Measurements from ENCODE around the gene SLC4A4. TPM values are rescaled to one million over a fixed set of nuclear protein-coding genes. Genes with fewer than 3 reads are reported as not detected.

SLC4A4 gene
- total and polyA plus RNA-seq, 5 donors from 2014 or later: not detected

- H3K27ac Mint-ChIP-seq: no peak overlapping the region
- Histone ChIP-seq H3K27ac (ENCODE audit: insufficient read depth, low read length, poor library complexity, severe bottlenecking) (no peak overlapping the region), H3K36me3 (ENCODE audit: control insufficient read depth, insufficient read depth, low read length) (no peaks in the 10 kb centered on the region), H3K4me3 (ENCODE audit: low read depth, low read length) (no peak overlapping the region), H3K4me1 (ENCODE audit: control insufficient read depth, insufficient read depth, low read length, poor library complexity, severe bottlenecking) (no peaks in the 10 kb centered on the region), H3K27me3 (ENCODE audit: control insufficient read depth, insufficient read depth, low read length) (no peaks in the 10 kb centered on the region), H3K9me3 (ENCODE audit: control insufficient read depth in 2 of 2, low read length in 2 of 2) (no peaks in the 10 kb centered on the region)
- no peaks in the 10 kb centered on the region for H3K4me1 Mint-ChIP-seq
- no peaks in the 10 kb centered on the region for H3K9me3 Mint-ChIP-seq
- H3K36me3 Mint-ChIP-seq: no peaks in the 10 kb centered on the region
- no peaks in the 10 kb centered on the region for H3K27me3 Mint-ChIP-seq
- H3K4me3 Mint-ChIP-seq: no peak overlapping the region
- DNase-seq (no peak), ATAC-seq (ENCODE audit: low read depth in 2 of 2) (no peak)
These were observed 42.0 kb downstream of the SLC4A4 start for GRCh38 chr4:71380788-71381187.

DNA sequence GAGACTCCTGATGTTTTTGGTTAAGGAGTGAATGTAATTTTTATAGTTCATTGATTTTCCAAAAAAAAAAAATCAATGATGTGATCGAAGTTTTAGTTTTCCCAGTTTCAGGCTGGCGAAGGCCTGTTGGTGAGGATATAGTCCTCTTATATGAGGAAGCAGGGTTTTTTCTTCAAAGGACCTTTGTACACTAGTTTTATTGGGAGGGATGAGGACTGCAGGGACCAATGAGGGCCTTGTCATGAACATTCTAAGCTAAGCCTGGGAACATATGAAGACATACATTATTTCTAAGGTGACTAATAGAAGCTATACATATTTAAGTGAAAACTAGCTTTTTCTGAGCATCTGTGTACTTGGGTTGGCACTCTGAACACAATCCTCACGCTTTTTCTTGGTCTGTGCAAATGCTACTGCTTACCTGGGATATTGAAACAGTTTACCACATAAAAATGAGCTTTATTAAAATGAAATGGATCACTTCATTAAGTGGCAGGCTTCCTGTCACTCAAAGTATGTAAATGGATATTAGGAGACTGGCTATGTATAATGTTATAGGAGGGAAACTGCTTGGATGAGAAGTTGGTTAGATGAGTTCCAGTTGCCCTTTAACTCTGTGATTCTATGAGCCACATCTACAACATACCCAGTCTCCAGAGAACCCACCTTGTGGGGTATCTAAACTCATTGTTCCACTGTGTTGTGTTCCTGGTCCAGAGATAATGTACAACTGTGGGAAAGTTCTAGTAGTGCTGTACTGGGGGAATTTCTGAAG, 43.5 kb downstream of the SLC4A4 start:
- H3K9me3 Mint-ChIP-seq: no peaks in the 10 kb centered on the region
- no peaks in the 10 kb centered on the region for H3K27me3 Mint-ChIP-seq
- H3K36me3 ChIP-seq (ENCODE audit: control insufficient read depth, insufficient read depth, low read length): no peaks in the 10 kb centered on the region
- no peak for DNase-seq
- H3K4me1 Mint-ChIP-seq: no peaks in the 10 kb centered on the region
- no peaks in the 10 kb centered on the region for H3K27me3 ChIP-seq (ENCODE audit: control insufficient read depth, insufficient read depth, low read length)
- no peak overlapping the region for H3K4me3 Mint-ChIP-seq
- no peaks in the 10 kb centered on the region for H3K4me1 ChIP-seq (ENCODE audit: control insufficient read depth, insufficient read depth, low read length, poor library complexity, severe bottlenecking)
- no peaks in the 10 kb centered on the region for H3K9me3 ChIP-seq (ENCODE audit: control insufficient read depth in 2 of 2, low read length in 2 of 2)
- H3K36me3 Mint-ChIP-seq: no peaks in the 10 kb centered on the region
- no peak overlapping the region for H3K27ac Mint-ChIP-seq
- no peak overlapping the region for H3K4me3 ChIP-seq (ENCODE audit: low read depth, low read length)
- ATAC-seq (ENCODE audit: low read depth in 2 of 2): no peak
- H3K27ac ChIP-seq (ENCODE audit: insufficient read depth, low read length, poor library complexity, severe bottlenecking): no peak overlapping the region

DNA sequence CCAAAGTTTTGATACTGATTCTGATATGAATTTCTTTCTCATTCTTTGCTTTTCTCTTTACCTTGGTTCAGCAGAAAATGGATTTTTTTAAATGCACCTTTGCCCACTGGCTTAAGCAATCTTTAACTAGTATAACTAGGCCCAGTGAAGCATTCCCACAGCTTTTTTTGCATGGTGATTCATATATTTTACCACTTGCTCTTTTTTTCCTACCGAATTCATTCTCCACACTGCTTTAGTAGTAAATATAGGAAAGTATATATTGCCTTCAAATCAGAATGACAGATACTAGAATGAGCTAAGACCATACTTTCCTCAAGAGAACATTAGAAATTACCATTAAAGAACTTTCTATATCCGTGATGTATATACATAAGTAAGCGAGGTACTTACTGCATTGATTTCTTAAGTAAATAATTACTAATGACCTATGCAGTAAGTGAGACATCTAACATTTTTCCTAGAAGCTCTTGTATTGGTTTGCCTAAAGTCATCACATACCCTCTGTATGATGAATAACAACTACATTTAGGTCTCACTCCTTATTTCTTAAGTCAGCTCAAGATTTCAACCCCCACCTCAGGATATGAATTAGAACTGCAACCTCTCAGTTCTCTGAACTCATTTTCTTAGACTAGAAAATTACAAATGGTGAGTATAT, 44.2 kb downstream of the SLC4A4 start:
- Mint-ChIP-seq H3K36me3 (no peaks in the 10 kb centered on the region), H3K27ac (no peak overlapping the region), H3K4me1 (no peaks in the 10 kb centered on the region), H3K9me3 (no peaks in the 10 kb centered on the region), H3K4me3 (no peak overlapping the region), H3K27me3 (no peaks in the 10 kb centered on the region)
- ATAC-seq (ENCODE audit: low read depth in 2 of 2) (no peak), DNase-seq (no peak)
- H3K4me1 ChIP-seq (ENCODE audit: control insufficient read depth, insufficient read depth, low read length, poor library complexity, severe bottlenecking): no peaks in the 10 kb centered on the region
- H3K27me3 ChIP-seq (ENCODE audit: control insufficient read depth, insufficient read depth, low read length): no peaks in the 10 kb centered on the region
- H3K4me3 ChIP-seq (ENCODE audit: low read depth, low read length): no peak overlapping the region
- no peak overlapping the region for H3K27ac ChIP-seq (ENCODE audit: insufficient read depth, low read length, poor library complexity, severe bottlenecking)
- H3K36me3 ChIP-seq (ENCODE audit: control insufficient read depth, insufficient read depth, low read length): no peaks in the 10 kb centered on the region
- no peaks in the 10 kb centered on the region for H3K9me3 ChIP-seq (ENCODE audit: control insufficient read depth in 2 of 2, low read length in 2 of 2)

GRCh38 chr4:71383984-71384383, 45.2 kb downstream of the SLC4A4 start:
- Histone ChIP-seq H3K4me3 (ENCODE audit: low read depth, low read length) (no peak overlapping the region), H3K27me3 (ENCODE audit: control insufficient read depth, insufficient read depth, low read length) (no peaks in the 10 kb centered on the region), H3K9me3 (ENCODE audit: control insufficient read depth in 2 of 2, low read length in 2 of 2) (no peaks in the 10 kb centered on the region), H3K36me3 (ENCODE audit: control insufficient read depth, insufficient read depth, low read length) (no peaks in the 10 kb centered on the region), H3K4me1 (ENCODE audit: control insufficient read depth, insufficient read depth, low read length, poor library complexity, severe bottlenecking) (no peaks in the 10 kb centered on the region), H3K27ac (ENCODE audit: insufficient read depth, low read length, poor library complexity, severe bottlenecking) (no peak overlapping the region)
- ATAC-seq (ENCODE audit: low read depth in 2 of 2) (no peak), DNase-seq (no peak)
- Mint-ChIP-seq H3K36me3 (no peaks in the 10 kb centered on the region), H3K4me1 (no peaks in the 10 kb centered on the region), H3K4me3 (no peak overlapping the region), H3K27ac (no peak overlapping the region), H3K9me3 (no peaks in the 10 kb centered on the region), H3K27me3 (no peaks in the 10 kb centered on the region)

- H3K4me3 Mint-ChIP-seq: no peak overlapping the region
- DNase-seq: no peak
- no peaks in the 10 kb centered on the region for H3K36me3 ChIP-seq (ENCODE audit: control insufficient read depth, insufficient read depth, low read length)
- no peaks in the 10 kb centered on the region for H3K4me1 ChIP-seq (ENCODE audit: control insufficient read depth, insufficient read depth, low read length, poor library complexity, severe bottlenecking)
- no peaks in the 10 kb centered on the region for H3K36me3 Mint-ChIP-seq
- no peaks in the 10 kb centered on the region for H3K9me3 ChIP-seq (ENCODE audit: control insufficient read depth in 2 of 2, low read length in 2 of 2)
- no peaks in the 10 kb centered on the region for H3K4me1 Mint-ChIP-seq
- no peaks in the 10 kb centered on the region for H3K27me3 ChIP-seq (ENCODE audit: control insufficient read depth, insufficient read depth, low read length)
- no peak overlapping the region for H3K4me3 ChIP-seq (ENCODE audit: low read depth, low read length)
- no peaks in the 10 kb centered on the region for H3K27me3 Mint-ChIP-seq
- no peak overlapping the region for H3K27ac Mint-ChIP-seq
- H3K9me3 Mint-ChIP-seq: peaks cover 0 to 2% (median 0%) of the 10 kb centered on the region in 7 donors
- no peak for ATAC-seq (ENCODE audit: low read depth in 2 of 2)
- no peak overlapping the region for H3K27ac ChIP-seq (ENCODE audit: insufficient read depth, low read length, poor library complexity, severe bottlenecking)
These were observed 50.5 kb downstream of the SLC4A4 start for GRCh38 chr4:71389149-71389827.

GRCh38 chr4:71392109-71392508, 53.3 kb downstream of the SLC4A4 start:
- Mint-ChIP-seq H3K27ac (no peak overlapping the region), H3K4me1 (no peaks in the 10 kb centered on the region), H3K4me3 (no peak overlapping the region), H3K9me3 (peaks cover 0 to 3% (median 0%) of the 10 kb centered on the region in 7 donors), H3K27me3 (no peaks in the 10 kb centered on the region), H3K36me3 (no peaks in the 10 kb centered on the region)
- Histone ChIP-seq H3K9me3 (ENCODE audit: control insufficient read depth in 2 of 2, low read length in 2 of 2) (no peaks in the 10 kb centered on the region), H3K36me3 (ENCODE audit: control insufficient read depth, insufficient read depth, low read length) (no peaks in the 10 kb centered on the region), H3K4me3 (ENCODE audit: low read depth, low read length) (no peak overlapping the region), H3K4me1 (ENCODE audit: control insufficient read depth, insufficient read depth, low read length, poor library complexity, severe bottlenecking) (no peaks in the 10 kb centered on the region), H3K27me3 (ENCODE audit: control insufficient read depth, insufficient read depth, low read length) (no peaks in the 10 kb centered on the region), H3K27ac (ENCODE audit: insufficient read depth, low read length, poor library complexity, severe bottlenecking) (no peak overlapping the region)
- no peak for ATAC-seq (ENCODE audit: low read depth in 2 of 2)
- no peak for DNase-seq

- Mint-ChIP-seq H3K36me3 (no peaks in the 10 kb centered on the region), H3K27ac (no peak overlapping the region), H3K4me1 (no peaks in the 10 kb centered on the region), H3K9me3 (peaks cover 0 to 2% (median 0%) of the 10 kb centered on the region in 7 donors), H3K4me3 (no peak overlapping the region), H3K27me3 (no peaks in the 10 kb centered on the region)
- DNase-seq (no peak), ATAC-seq (ENCODE audit: low read depth in 2 of 2) (no peak)
- no peaks in the 10 kb centered on the region for H3K9me3 ChIP-seq (ENCODE audit: control insufficient read depth in 2 of 2, low read length in 2 of 2)
- no peak overlapping the region for H3K4me3 ChIP-seq (ENCODE audit: low read depth, low read length)
- H3K27me3 ChIP-seq (ENCODE audit: control insufficient read depth, insufficient read depth, low read length): no peaks in the 10 kb centered on the region
- H3K36me3 ChIP-seq (ENCODE audit: control insufficient read depth, insufficient read depth, low read length): no peaks in the 10 kb centered on the region
- no peak overlapping the region for H3K27ac ChIP-seq (ENCODE audit: insufficient read depth, low read length, poor library complexity, severe bottlenecking)
- H3K4me1 ChIP-seq (ENCODE audit: control insufficient read depth, insufficient read depth, low read length, poor library complexity, severe bottlenecking): no peaks in the 10 kb centered on the region
These were observed 57.6 kb downstream of the SLC4A4 start for GRCh38 chr4:71396382-71396781.
